AG09319 (cell line): ENCODE measurements around the gene CELSR1.

Experiments
- DNase-seq: peaks from one replicate; pipeline ENCODE4 v3.0.0-alpha.2; 2010; ENCODE audit warnings: low read depth; ENCODE audit errors: extremely low read depth
- CTCF ChIP-seq: IDR thresholded peaks from 2 replicates; pipeline ENCODE4 v1.5.1; 2011; ENCODE audit warnings: low read depth, mild to moderate bottlenecking, inconsistent platforms, low read length, moderate library complexity

The CELSR1 gene

DNA sequence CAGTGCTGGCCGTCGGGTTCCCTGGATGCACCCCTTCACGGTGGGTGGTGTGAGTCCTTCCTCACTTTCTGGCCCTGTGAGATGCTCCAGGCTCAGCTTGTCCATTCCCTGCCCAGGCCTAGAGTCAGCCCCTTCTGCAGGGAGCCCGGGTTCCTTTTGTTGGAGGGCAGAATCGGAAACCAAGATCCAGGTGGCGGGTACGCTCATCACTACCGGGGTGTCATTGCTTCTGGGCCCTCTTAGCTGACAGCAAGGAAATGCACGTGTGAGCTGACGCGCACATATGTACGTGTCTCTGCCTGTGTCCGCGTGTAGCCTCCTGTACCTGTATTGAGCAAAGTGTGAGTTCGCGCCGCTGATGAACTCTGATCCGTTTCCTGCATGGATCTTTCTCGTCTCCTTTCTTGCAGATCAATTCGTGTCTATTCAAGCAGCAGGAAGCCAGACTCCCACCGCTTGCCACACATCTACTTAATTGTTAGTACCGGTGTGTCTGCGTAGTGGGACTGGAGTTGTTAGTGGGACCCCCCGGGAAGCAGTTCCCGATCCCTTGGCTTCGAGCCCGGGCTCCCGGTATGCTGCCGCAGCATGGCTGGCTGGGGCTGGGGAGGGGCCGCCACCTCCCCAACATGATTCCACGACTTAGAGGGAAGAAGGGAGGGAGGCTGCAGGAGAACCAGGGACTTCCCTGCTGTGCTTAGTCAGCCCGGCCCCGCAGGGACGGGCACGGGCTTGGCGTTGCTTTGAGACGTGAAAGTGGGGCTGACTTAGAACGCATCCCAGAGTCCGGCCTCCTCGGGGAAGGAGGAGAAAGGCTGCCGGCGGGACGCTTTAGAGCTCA lies 46.9 kb upstream of the CELSR1 start:
- DNase-seq, result no peak
- no peak for TF ChIP-seq CTCF

DNA sequence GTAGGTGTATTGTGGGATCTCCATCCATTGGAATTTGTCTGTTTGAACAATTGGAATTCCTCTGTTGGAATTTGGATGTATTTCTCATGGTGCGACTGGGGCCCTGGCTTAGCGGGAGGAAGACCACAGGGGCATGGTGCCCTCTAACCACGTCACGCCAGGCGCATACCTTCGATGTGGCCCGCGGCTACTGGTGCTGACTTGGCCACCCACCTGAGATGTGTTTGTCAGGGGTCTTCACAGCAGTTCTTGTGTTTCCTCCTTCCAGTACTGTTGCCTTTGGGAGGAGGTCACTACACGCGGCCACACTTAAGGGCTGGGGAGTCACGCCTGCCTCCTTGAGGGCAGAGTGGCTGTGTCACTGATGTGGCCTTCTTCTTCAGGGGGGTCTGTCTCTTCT lies 46.2 kb upstream of the CELSR1 start:
- TF ChIP-seq CTCF, result no peak
- DNase-seq, result no peak

GRCh38 chr22:46582281-46582933 lies 45.0 kb upstream of the CELSR1 start:
- TF ChIP-seq CTCF, result no peak
- DNase-seq, result no peak

DNA sequence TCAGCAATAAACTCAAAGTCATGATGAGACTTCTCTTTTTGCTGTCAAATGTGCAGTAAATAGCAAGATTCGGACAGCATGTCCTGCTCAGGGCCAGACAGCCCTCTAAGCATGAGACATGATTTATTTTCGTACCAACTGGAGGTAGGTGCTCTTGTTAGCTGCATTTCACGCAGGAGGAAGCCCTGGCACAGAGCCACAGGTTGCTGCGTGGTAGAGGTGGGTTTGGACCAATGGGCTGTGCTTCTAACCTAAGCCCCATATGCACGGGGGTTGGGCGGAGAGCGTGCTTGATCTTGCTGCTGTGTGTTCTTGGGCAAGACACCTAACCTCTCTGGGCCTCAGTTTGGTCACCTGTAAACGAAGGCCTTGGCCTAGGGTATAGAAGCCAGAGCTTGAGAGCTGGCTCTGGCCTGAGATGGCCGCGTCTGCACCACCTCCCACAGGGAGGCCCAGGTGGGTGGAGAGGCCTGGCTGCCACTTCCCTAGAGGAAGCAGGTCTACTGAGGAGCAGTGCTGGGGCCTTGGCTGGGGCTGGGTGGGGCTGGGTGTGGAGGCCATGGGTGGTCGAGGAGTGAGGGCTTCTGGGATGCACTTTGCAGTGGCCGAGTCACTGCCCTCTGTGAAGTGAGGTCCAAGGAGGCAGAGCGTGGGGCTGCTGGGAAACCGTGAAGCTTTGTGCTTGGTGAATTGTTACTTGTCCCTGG lies 44.3 kb upstream of the CELSR1 start:
- no peak for DNase-seq
- TF ChIP-seq CTCF, result no peak

DNA sequence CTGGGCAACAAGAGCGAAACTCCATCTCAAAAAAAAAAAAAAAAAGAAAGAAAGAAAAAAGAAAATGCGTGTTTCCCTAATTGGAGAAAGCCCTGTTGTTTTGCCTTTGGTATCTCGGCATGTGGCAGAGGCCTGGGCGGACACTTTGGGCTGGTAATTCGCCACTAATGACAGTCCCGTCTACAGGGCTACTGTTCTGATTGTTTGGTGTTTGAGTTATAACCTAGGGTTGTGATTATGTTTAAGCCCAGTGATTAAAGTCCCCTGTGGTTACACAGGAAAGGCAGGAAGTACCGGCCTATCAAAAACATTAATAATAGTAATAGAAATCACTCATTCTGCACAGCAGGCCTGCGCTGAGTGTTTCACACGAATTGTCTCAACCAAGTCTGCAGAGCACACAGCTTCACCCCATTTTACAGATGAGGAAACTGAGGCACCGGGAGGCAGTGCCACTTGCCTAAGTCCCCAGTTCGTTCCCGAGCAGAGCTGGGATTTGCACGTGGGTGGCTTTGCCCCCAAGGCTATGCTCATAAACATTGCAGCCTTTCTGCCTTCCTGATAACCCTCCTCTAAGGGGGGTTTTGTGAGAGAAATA lies 43.6 kb upstream of the CELSR1 start:
- no peak for DNase-seq
- TF ChIP-seq CTCF, result no peak

DNA sequence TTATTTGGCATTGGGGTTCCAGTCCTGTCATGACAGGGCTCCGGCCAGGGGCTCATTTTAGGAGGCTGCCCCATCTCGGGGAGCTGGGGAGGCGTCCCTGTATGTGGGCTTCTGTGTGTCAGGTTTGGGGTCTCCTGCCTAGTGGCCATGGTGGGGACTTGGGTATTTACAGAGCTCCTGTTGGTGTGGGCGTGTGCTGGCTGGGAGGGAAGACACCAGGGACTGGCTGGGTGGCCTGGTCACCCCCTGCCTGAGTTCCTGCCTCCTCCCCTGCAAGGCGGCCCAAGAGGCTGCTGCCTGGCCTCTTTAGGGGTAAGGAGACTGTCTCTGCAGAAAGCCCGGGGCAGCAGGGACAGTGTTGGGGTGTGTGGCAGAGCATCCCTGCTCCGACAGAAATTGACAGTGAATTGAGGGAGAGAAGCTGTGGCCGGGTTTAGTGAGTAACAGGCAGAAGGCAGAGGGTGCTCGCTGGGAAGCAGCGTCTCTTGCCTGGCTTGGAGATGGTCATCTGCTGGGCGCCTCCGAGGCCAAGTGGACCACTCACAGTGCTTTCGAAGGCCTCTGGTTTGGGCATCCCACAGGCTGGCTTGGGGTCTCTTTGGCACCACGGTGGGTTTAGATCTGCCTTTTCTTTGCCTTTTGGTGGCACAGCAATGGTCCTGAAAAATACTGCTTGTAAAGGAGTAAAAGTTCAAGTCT lies 42.5 kb upstream of the CELSR1 start:
- DNase-seq, result no peak
- TF ChIP-seq CTCF, result no peak
